ENCODE data around the gene PYM1.

DNA sequence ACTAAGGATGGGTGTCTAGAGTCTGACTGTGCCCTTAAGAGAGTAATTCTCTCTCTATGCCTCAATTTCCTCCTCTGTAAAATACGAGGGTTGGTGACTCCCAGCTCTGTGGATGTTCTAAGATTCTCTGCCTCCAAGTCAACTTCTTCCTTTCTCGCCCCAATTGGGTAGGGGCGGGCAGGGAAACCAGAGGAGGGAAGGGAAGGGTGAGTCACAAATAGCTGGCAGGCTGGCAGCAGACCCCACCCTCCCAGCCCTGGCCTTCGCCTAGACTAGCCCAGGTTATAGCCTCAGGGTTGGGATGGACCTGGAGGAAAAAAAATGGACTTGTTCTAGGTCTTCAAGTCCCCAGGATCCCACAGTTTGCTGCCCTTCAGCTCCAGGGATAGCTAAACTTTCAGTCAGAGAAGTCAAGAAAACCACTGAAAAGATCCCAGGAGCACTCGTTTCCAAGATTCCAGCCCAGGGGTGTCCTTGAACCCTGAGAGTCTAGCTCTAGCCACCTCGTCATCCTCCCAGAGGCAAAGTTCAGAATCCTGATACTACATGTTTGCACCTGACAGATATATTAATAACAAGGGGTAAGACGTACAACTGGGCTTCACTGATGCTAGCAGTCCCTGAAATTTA is 5.6 kb upstream of the PYM1 start:
- TF ChIP-seq EZH2 (IDR thresholded peaks at IDR 0.05), result no peak
- TF ChIP-seq, protein P1, sequence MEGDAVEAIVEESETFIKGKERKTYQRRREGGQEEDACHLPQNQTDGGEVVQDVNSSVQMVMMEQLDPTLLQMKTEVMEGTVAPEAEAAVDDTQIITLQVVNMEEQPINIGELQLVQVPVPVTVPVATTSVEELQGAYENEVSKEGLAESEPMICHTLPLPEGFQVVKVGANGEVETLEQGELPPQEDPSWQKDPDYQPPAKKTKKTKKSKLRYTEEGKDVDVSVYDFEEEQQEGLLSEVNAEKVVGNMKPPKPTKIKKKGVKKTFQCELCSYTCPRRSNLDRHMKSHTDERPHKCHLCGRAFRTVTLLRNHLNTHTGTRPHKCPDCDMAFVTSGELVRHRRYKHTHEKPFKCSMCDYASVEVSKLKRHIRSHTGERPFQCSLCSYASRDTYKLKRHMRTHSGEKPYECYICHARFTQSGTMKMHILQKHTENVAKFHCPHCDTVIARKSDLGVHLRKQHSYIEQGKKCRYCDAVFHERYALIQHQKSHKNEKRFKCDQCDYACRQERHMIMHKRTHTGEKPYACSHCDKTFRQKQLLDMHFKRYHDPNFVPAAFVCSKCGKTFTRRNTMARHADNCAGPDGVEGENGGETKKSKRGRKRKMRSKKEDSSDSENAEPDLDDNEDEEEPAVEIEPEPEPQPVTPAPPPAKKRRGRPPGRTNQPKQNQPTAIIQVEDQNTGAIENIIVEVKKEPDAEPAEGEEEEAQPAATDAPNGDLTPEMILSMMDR (IDR thresholded peaks at IDR 0.05 in 2 of 3, conservative IDR thresholded peaks at IDR 0.05 in 1 of 3; ENCODE audit: borderline replicate concordance in 1 of 3, insufficient read depth in 1 of 3, low read depth in 2 of 3, low read length in 2 of 3), result no peak
- no peak for TF ChIP-seq ZNF274 (IDR thresholded peaks at IDR 0.05; ENCODE audit: low read depth, low read length)
- no peak for TF ChIP-seq REST (IDR thresholded peaks at IDR 0.05; ENCODE audit: low read depth)
- TF ChIP-seq MAX (IDR thresholded peaks at IDR 0.05), result no peak
- no peak for TF ChIP-seq POLR2A (IDR thresholded peaks at IDR 0.05; ENCODE audit: borderline replicate concordance, extremely low read depth, insufficient read depth, insufficient read length)
- TF ChIP-seq, protein P2, sequence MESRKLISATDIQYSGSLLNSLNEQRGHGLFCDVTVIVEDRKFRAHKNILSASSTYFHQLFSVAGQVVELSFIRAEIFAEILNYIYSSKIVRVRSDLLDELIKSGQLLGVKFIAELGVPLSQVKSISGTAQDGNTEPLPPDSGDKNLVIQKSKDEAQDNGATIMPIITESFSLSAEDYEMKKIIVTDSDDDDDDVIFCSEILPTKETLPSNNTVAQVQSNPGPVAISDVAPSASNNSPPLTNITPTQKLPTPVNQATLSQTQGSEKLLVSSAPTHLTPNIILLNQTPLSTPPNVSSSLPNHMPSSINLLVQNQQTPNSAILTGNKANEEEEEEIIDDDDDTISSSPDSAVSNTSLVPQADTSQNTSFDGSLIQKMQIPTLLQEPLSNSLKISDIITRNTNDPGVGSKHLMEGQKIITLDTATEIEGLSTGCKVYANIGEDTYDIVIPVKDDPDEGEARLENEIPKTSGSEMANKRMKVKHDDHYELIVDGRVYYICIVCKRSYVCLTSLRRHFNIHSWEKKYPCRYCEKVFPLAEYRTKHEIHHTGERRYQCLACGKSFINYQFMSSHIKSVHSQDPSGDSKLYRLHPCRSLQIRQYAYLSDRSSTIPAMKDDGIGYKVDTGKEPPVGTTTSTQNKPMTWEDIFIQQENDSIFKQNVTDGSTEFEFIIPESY (IDR thresholded peaks at IDR 0.05; ENCODE audit: extremely low read depth, insufficient replicate concordance, low read length), result no peak
- no peak for TF ChIP-seq JUND (IDR thresholded peaks at IDR 0.05)

Data from HCT116 (cell line).